ENCODE data around the gene RAB11FIP3. TPM values are rescaled to one million over a fixed set of nuclear protein-coding genes. Genes with fewer than 3 reads are reported as not detected.

Gene RAB11FIP3
- total RNA-seq, 1 donor from 2014 or later = 27.4 TPM

- Histone ChIP-seq H3K27ac (replicated peaks) (no peak overlapping the region), H3K36me3 (peaks cover 53% of the 10 kb centered on the region), H3K4me1 (no peaks in the 10 kb centered on the region), H3K9me3 (replicated peaks) (no peaks in the 10 kb centered on the region), H3K27me3 (ENCODE audit: low read depth) (no peaks in the 10 kb centered on the region), H3K4me3 (no peak overlapping the region)
- intact Hi-C loops (cut with micrococcal nuclease) = no loop called here
- no peak for DNase-seq
- TF ChIP-seq CTCF (IDR thresholded peaks at IDR 0.05; ENCODE audit: borderline replicate concordance) = no peak
These were observed 90.4 kb downstream of the RAB11FIP3 start for GRCh38 chr16:515939-516226.

GRCh38 chr16:516301-516700 is 90.9 kb downstream of the RAB11FIP3 start:
- intact Hi-C loops (cut with micrococcal nuclease) = no loop called here
- H3K36me3 ChIP-seq = peaks cover 56% of the 10 kb centered on the region

DNA sequence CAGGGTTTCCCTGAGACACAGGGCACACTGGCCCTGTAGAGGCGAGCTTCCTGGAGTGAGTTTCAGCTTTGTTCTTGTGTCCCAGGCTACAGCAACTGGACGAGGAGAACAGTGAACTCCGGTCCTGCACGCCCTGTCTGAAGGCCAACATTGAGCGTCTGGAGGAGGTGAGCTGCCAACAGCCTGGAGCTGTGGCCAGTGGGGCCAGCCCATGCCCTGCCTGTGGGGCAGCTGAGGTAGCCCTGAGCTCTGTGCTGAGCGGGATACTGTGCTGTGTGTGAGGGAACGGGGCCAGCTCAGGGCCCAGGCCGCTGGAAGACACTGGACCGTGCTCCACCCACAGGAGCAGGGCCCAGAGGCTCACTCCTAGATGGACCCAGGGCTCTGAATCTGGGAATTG is 93.4 kb downstream of the RAB11FIP3 start:
- intact Hi-C loops (cut with micrococcal nuclease) = no loop called here
- H3K27ac ChIP-seq (replicated peaks) = no peak overlapping the region

More at GRCh38 chr16:516301-516700, 90.9 kb downstream of the RAB11FIP3 start:
- no peak overlapping the region for H3K4me3 ChIP-seq
- no peak overlapping the region for H3K27ac ChIP-seq (replicated peaks)
- no peak for DNase-seq
- no peak for TF ChIP-seq CTCF (IDR thresholded peaks at IDR 0.05; ENCODE audit: borderline replicate concordance)
- no peaks in the 10 kb centered on the region for H3K27me3 ChIP-seq (ENCODE audit: low read depth)
- no peaks in the 10 kb centered on the region for H3K9me3 ChIP-seq (replicated peaks)
- no peaks in the 10 kb centered on the region for H3K4me1 ChIP-seq

GRCh38 chr16:519425-519824 is 94.0 kb downstream of the RAB11FIP3 start:
- intact Hi-C loops (cut with micrococcal nuclease) = no loop called here
- H3K4me1 ChIP-seq = peaks cover 6% of the 10 kb centered on the region
- H3K9me3 ChIP-seq (replicated peaks) = no peaks in the 10 kb centered on the region
- H3K36me3 ChIP-seq = peaks cover 47% of the 10 kb centered on the region
- DNase-seq = no peak
- H3K27ac ChIP-seq (replicated peaks) = no peak overlapping the region
- TF ChIP-seq CTCF (IDR thresholded peaks at IDR 0.05; ENCODE audit: borderline replicate concordance) = no peak
- no peak overlapping the region for H3K4me3 ChIP-seq
- H3K27me3 ChIP-seq (ENCODE audit: low read depth) = no peaks in the 10 kb centered on the region

More for the DNA sequence above, 93.4 kb downstream of the RAB11FIP3 start:
- TF ChIP-seq CTCF (IDR thresholded peaks at IDR 0.05; ENCODE audit: borderline replicate concordance) = no peak
- no peak overlapping the region for H3K4me3 ChIP-seq
- H3K4me1 ChIP-seq = peaks cover under 1% of the 10 kb centered on the region
- no peaks in the 10 kb centered on the region for H3K9me3 ChIP-seq (replicated peaks)
- peaks cover 51% of the 10 kb centered on the region for H3K36me3 ChIP-seq
- DNase-seq = no peak
- no peaks in the 10 kb centered on the region for H3K27me3 ChIP-seq (ENCODE audit: low read depth)

GRCh38 chr16:519841-520687 is 94.6 kb downstream of the RAB11FIP3 start:
- no peaks in the 10 kb centered on the region for H3K27me3 ChIP-seq (ENCODE audit: low read depth)
- intact Hi-C loops (cut with micrococcal nuclease) = no loop called here
- H3K27ac ChIP-seq (replicated peaks) = no peak overlapping the region
- TF ChIP-seq CTCF (IDR thresholded peaks at IDR 0.05; ENCODE audit: borderline replicate concordance) = no peak
- no peak for DNase-seq
- peaks cover 11% of the 10 kb centered on the region for H3K4me1 ChIP-seq
- no peaks in the 10 kb centered on the region for H3K9me3 ChIP-seq (replicated peaks)
- peaks cover 46% of the 10 kb centered on the region for H3K36me3 ChIP-seq
- H3K4me3 ChIP-seq = no peak overlapping the region
